Hindlimb muscle (tissue), 1 donor: ENCODE measurements around the gene NCOA4. TPM values are rescaled to one million over a fixed set of nuclear protein-coding genes. Genes with fewer than 3 reads are reported as not detected.
A peak's percentile ranks its signal among the peaks of the same experiment; 100 is the strongest.
"Not testable (repeated sequence)": the region's sequence is repeated elsewhere in the genome, so short reads cannot be mapped to it uniquely, and the experiment has no call there.

Experiments
- DNase-seq: peaks from one replicate; pipeline ENCODE4 v3.0.0-alpha.2; 2013
- polyA plus RNA-seq: library from polyadenylated mRNA; unstranded; fragments of 120-200 nt; gene quantifications from one replicate; pipeline ENCODE4 v1.2.1, GENCODE V29; 2013; ENCODE audit not compliant: insufficient read length

The NCOA4 gene
- polyA plus RNA-seq, 1 donor, result 104 TPM

DNA sequence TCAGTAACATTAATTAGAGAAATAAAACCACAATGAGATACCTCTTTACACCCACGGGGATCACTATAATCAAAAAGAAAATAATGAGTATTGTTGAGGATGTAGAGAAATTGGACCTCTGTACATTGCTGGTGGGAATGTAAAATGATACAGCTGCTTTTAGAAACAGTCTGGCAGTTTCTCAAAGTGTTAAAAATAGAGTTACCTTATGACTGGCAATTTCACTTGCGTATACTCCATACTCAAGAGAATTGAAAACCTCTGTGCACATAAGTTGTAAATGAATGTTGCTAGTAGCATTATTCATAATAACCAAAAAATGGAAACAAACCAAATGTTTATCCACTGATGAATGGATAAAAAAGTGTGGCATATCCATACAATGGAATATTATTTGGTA is 51.9 kb downstream of the NCOA4 start:
- not testable (repeated sequence) for DNase-seq

GRCh38 chr10:45974041-45974440 is 56.4 kb downstream of the NCOA4 start:
- not testable (repeated sequence) for DNase-seq

- DNase-seq, result not testable (repeated sequence)
These were observed 57.6 kb downstream of the NCOA4 start for GRCh38 chr10:45972813-45973169.

GRCh38 chr10:45972106-45972812 is 58.2 kb downstream of the NCOA4 start, which contains the start of gene TIMM23:
TSS of gene TIMM23 (plus strand) at chr10:45972489. CDS start at chr10:45972625, 136 bp downstream.
- DNase-seq, result peak; percentile 85

DNA sequence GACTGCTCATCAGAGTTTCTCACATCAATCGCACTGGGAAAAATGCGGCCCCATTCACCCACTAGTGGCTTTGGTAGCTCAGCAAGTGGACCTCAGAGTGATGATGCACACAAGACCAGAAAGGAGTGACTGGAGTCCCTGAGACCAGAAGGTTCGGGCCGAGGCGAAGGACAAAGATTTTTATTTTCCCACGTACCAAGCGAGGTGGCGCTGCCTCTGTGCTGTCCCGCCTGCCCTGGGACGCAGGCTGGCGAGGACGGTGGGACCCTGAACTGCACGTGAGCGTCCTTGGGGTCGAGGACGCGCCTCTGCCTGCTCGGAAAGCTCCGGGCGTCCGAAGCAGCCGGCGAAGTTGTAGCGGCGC is 58.7 kb downstream of the NCOA4 start:
- DNase-seq, result not testable (repeated sequence)

- not testable (repeated sequence) for DNase-seq
These were observed 59.4 kb downstream of the NCOA4 start for GRCh38 chr10:45971019-45971418.

GRCh38 chr10:45962686-45963452 is 67.6 kb downstream of the NCOA4 start:
- not testable (repeated sequence) for DNase-seq

- DNase-seq, result not testable (repeated sequence)
These were observed 72.5 kb downstream of the NCOA4 start for GRCh38 chr10:45957928-45958327.

- not testable (repeated sequence) for DNase-seq
These were observed 73.8 kb downstream of the NCOA4 start for GRCh38 chr10:45956634-45957033.

Other genes starting within 250 kb of the NCOA4 start
- gene AGAP4, start 183.1 kb downstream of the NCOA4 start, polyA plus RNA-seq, result 21.7 TPM
- 49.5 TPM for gene TIMM23, start 58.1 kb downstream of the NCOA4 start, polyA plus RNA-seq
- gene MSMB, start 15.6 kb upstream of the NCOA4 start, polyA plus RNA-seq, result not detected